Panc1 (cell line): Measurements from ENCODE around the gene SMAD6. TPM values are rescaled to one million over a fixed set of nuclear protein-coding genes. Genes with fewer than 3 reads are reported as not detected.
A peak's percentile ranks its signal among the peaks of the same experiment; 100 is the strongest.

ENCODE experiments used
- ATAC-seq: fragments of 200-7000 bp; cut with Tn5 transposase; 2 replicates; pipeline ENCODE4 v1.9.1; 2020; ENCODE audit warnings: mild to moderate bottlenecking, moderate library complexity
- BruUV-seq: library from RNA; stranded (reverse); fragments of 400-500 nt; replicated peaks from 2 replicates; lab custom pipeline; 2021; lab: Mats Ljungman, UMichigan
- CTCF ChIA-PET: fragments of 300-600 bp; sonication (Branson Sonifier 250); formaldehyde crosslinking; loops from one replicate; lab custom pipeline; 2022; ENCODE audit warnings: antibody characterized with exemption; lab: Charles Lee
- POLR2A ChIA-PET: fragments of 300-600 bp; sonication (Branson Sonifier 250); formaldehyde crosslinking; loops from one replicate; lab custom pipeline; 2022; ENCODE audit warnings: antibody characterized with exemption; lab: Charles Lee
- DNase-seq: peaks from one replicate; pipeline ENCODE4 v3.0.0-alpha.2; 2010; ENCODE audit warnings: low read depth, low spot score
- H3K27ac ChIP-seq: 2 replicates; pipeline ENCODE4 v1.5.1; 2011; ENCODE audit warnings: mild to moderate bottlenecking, low read length, inconsistent platforms
- H3K27me3 ChIP-seq: fragments of 200-500 bp; sonication (Bioruptor generic); 2 replicates; pipeline ENCODE4 v1.6.0; 2014; ENCODE audit warnings: low read length, inconsistent platforms; ENCODE audit not compliant: control insufficient read depth, insufficient read depth
- H3K36me3 ChIP-seq: fragments of 200-500 bp; sonication (Bioruptor generic); 2 replicates; pipeline ENCODE4 v1.5.1; 2014; ENCODE audit warnings: inconsistent platforms, mild to moderate bottlenecking, low read length, moderate library complexity; ENCODE audit not compliant: control insufficient read depth, insufficient read depth
- H3K4me1 ChIP-seq: 2 replicates; pipeline ENCODE4 v1.5.1; 2011; ENCODE audit warnings: inconsistent platforms, mild to moderate bottlenecking, low read length, moderate library complexity; ENCODE audit not compliant: control insufficient read depth, insufficient read depth
- H3K4me3 ChIP-seq, 2 experiments: 2 replicates each; pipeline ENCODE4 v1.5.1; 2011 to 2012; ENCODE audit warnings: low read depth in 2 of 2, low read length in 2 of 2, mild to moderate bottlenecking in 2 of 2, inconsistent platforms in 1 of 2, moderate library complexity in 1 of 2
- H3K9me3 ChIP-seq: fragments of 200-500 bp; sonication (Bioruptor generic); 2 replicates; pipeline ENCODE4 v1.5.1; 2014; ENCODE audit warnings: low read depth, mild to moderate bottlenecking, inconsistent platforms, low read length, moderate library complexity; ENCODE audit not compliant: control insufficient read depth, insufficient read depth
- CTCF ChIP-seq: fragments of 450-650 bp; IDR thresholded peaks from 2 replicates; pipeline ENCODE4 v1.5.1; 2017; ENCODE audit warnings: mild to moderate bottlenecking
- POLR2AphosphoS5 ChIP-seq: IDR thresholded peaks from 2 replicates; pipeline ENCODE4 v1.6.1; 2012; ENCODE audit warnings: mild to moderate bottlenecking, low read depth, low read length, moderate library complexity
- REST ChIP-seq, 2 experiments: IDR thresholded peaks; 2 replicates each; pipeline ENCODE4 v1.6.1; 2011 to 2012; ENCODE audit warnings: low read depth in 2 of 2, control low read depth in 1 of 2, low read length in 1 of 2, mild to moderate bottlenecking in 1 of 2, moderate library complexity in 1 of 2; ENCODE audit not compliant: insufficient read depth in 1 of 2
- SIN3A ChIP-seq: IDR thresholded peaks from 2 replicates; pipeline ENCODE4 v1.6.1; 2012; ENCODE audit warnings: low read depth, mild to moderate bottlenecking, low read length, moderate library complexity, borderline replicate concordance; ENCODE audit not compliant: insufficient read depth
- TCF7L2 ChIP-seq: IDR thresholded peaks from 2 replicates; pipeline ENCODE4 v1.6.1; 2011; ENCODE audit warnings: mild to moderate bottlenecking, low read depth, low read length, inconsistent platforms
- in situ Hi-C: cut with HindIII; loops from 2 replicates; pipeline ENCODE4 v1.10.0; 2016; ENCODE audit warnings: low sequenced_read_pairs, low pct_unique_long_range_greater_than_20kb
- intact Hi-C: fragments of 100-400 bp; cut with micrococcal nuclease; formaldehyde crosslinking; loops from one replicate; pipeline ENCODE4 v1.10.0; 2022; ENCODE audit not compliant: unreplicated experiment
- total RNA-seq: library from RNA; stranded (reverse); gene quantifications from one replicate; pipeline ENCODE4 v1.2.1, GENCODE V29; 2021; ENCODE audit not compliant: unreplicated experiment

The SMAD6 gene
- total RNA-seq, 1 experiment from 2014 or later = 45.9 TPM

- POLR2A ChIA-PET = no interaction called here
- Histone ChIP-seq H3K36me3 (no peaks in the 10 kb centered on the region), H3K27ac (peak overlapping the region; percentile 96), H3K4me1 (peaks cover 96% of the 10 kb centered on the region), H3K9me3 (no peaks in the 10 kb centered on the region), H3K4me3 (no peak overlapping the region), H3K27me3 (no peaks in the 10 kb centered on the region)
- in situ Hi-C loops (no loop called here), intact Hi-C loops (loop anchor here (5.0 kb wide), 1 partner anchor 80 kb away; no protein-coding TSS in a partner anchor)
- TF ChIP-seq POLR2AphosphoS5 = no peak
- no peak for TF ChIP-seq TCF7L2
- no peak for TF ChIP-seq REST (IDR thresholded peaks at IDR 0.05; ENCODE audit: insufficient read depth in 1 of 2, low read depth in 2 of 2, low read length in 1 of 2)
- no peak for TF ChIP-seq SIN3A
- TF ChIP-seq CTCF = no peak
- CTCF ChIA-PET = interaction anchor here (0.6 to 1.5 kb wide), 4 partner anchors 65 to 153 kb away, joined by 3 read pairs; no protein-coding TSS in a partner anchor
- no peak for ATAC-seq
- no TSS peak for BruUV-seq
- no peak for DNase-seq
Observed at GRCh38 chr15:66772604-66773128, 70.6 kb downstream of the SMAD6 start.

- Histone ChIP-seq H3K27ac (peak overlapping the region; percentile 96), H3K4me1 (peaks cover 97% of the 10 kb centered on the region), H3K27me3 (no peaks in the 10 kb centered on the region), H3K36me3 (no peaks in the 10 kb centered on the region), H3K4me3 (no peak overlapping the region), H3K9me3 (no peaks in the 10 kb centered on the region)
- BruUV-seq = no TSS peak
- DNase-seq (no peak), ATAC-seq (peak; percentile 1; the same call in 1 of the 2 replicates)
- TF ChIP-seq CTCF (no peak), TCF7L2 (no peak)
- ChIA-PET CTCF (interaction anchor here (0.6 to 0.9 kb wide), 4 partner anchors 70 to 154 kb away, joined by 3 to 5 read pairs (median 3); no protein-coding TSS in a partner anchor), POLR2A (no interaction called here)
- in situ Hi-C loops (no loop called here), intact Hi-C loops (loop anchor here (5.0 kb wide), 1 partner anchor 79 kb away; no protein-coding TSS in a partner anchor)
Observed at GRCh38 chr15:66773129-66773873, 71.3 kb downstream of the SMAD6 start.
